Cardiac septum (tissue), 1 donor: ENCODE data around the gene DEFB123. TPM values are rescaled to one million over a fixed set of nuclear protein-coding genes. Genes with fewer than 3 reads are reported as not detected.

ENCODE experiments used
- total RNA-seq: library from RNA; stranded (reverse); fragmentation: NEBNext Ultra II Directional; extraction: Animal tissue kit (Norgen Biotek cat#: 25700); gene quantifications from one replicate; pipeline ENCODE4 v1.2.1, GENCODE V29; 2021
- donor health status: DM: no; HTN: no; CAD: no.

Gene DEFB123
- total RNA-seq, 1 donor from 2014 or later = not detected

Other genes starting within 250 kb of the DEFB123 start
- gene DEFB115, start 183.0 kb upstream of the DEFB123 start, total RNA-seq = not detected
- gene DEFB116, start 132.0 kb upstream of the DEFB123 start, total RNA-seq = not detected
- gene DEFB118, start 72.0 kb upstream of the DEFB123 start, total RNA-seq = not detected
- gene DEFB119, start 50.0 kb upstream of the DEFB123 start, total RNA-seq = not detected
- gene DEFB121, start 34.4 kb upstream of the DEFB123 start, total RNA-seq = not detected
- not detected for gene DEFB124, start 34.5 kb downstream of the DEFB123 start, total RNA-seq
- 2.1 TPM for gene REM1, start 34.7 kb downstream of the DEFB123 start, total RNA-seq
- gene HM13, start 73.8 kb downstream of the DEFB123 start, total RNA-seq = 43.7 TPM
- 163 TPM for gene ID1, start 164.7 kb downstream of the DEFB123 start, total RNA-seq
- gene COX4I2, start 197.3 kb downstream of the DEFB123 start, total RNA-seq = 11.3 TPM